NCI-H345 treated with DMSO at 0.1 percent for 48 hours (cell line): ENCODE measurements around the gene GNG7.
"Not testable (repeated sequence)": the region's sequence is repeated elsewhere in the genome, so short reads cannot be mapped to it uniquely, and the experiment has no call there.

Source experiments
- DNase-seq: peaks from one replicate; lab custom pipeline; 2025; ENCODE audit not compliant: unreplicated experiment; lab: John Stamatoyannopoulos, UW

Gene GNG7

GRCh38 chr19:2678044-2678671 is 24.3 kb downstream of the GNG7 start:
- DNase-seq = no peak

- DNase-seq = no peak
Measured at GRCh38 chr19:2676823-2677222, 25.7 kb downstream of the GNG7 start.

GRCh38 chr19:2675892-2676291 is 26.6 kb downstream of the GNG7 start:
- no peak for DNase-seq

- no peak for DNase-seq
Measured at GRCh38 chr19:2670217-2670616, 32.3 kb downstream of the GNG7 start.

GRCh38 chr19:2668175-2668763 is 34.2 kb downstream of the GNG7 start:
- no peak for DNase-seq

- not testable (repeated sequence) for DNase-seq
Measured at GRCh38 chr19:2667349-2667748, 35.1 kb downstream of the GNG7 start.

- DNase-seq = no peak
Measured at GRCh38 chr19:2666344-2666994, 36.0 kb downstream of the GNG7 start.

GRCh38 chr19:2665103-2665502 is 37.4 kb downstream of the GNG7 start:
- no peak for DNase-seq

GRCh38 chr19:2663920-2664571 is 38.4 kb downstream of the GNG7 start:
- DNase-seq = no peak

- DNase-seq = no peak
Measured at GRCh38 chr19:2661615-2662014, 40.9 kb downstream of the GNG7 start.

- DNase-seq = no peak
Measured at GRCh38 chr19:2659856-2660432, 42.5 kb downstream of the GNG7 start.

GRCh38 chr19:2656533-2656932 is 46.0 kb downstream of the GNG7 start:
- no peak for DNase-seq

- DNase-seq = no peak
Measured at GRCh38 chr19:2653710-2654707, 48.5 kb downstream of the GNG7 start.

GRCh38 chr19:2653218-2653617 is 49.3 kb downstream of the GNG7 start:
- DNase-seq = no peak

- DNase-seq = no peak
Measured at GRCh38 chr19:2652504-2653099, 49.9 kb downstream of the GNG7 start.

GRCh38 chr19:2651002-2651733 is 51.3 kb downstream of the GNG7 start:
- not testable (repeated sequence) for DNase-seq

- no peak for DNase-seq
Measured at GRCh38 chr19:2650515-2650914, 52.0 kb downstream of the GNG7 start.

- DNase-seq = peak; percentile 55
Measured at GRCh38 chr19:2648528-2648937, 54.0 kb downstream of the GNG7 start.

- no peak for DNase-seq
Measured at GRCh38 chr19:2648099-2648498, 54.4 kb downstream of the GNG7 start.
